Calu3 (cell line): ENCODE results near the gene LYPD3. TPM values are rescaled to one million over a fixed set of nuclear protein-coding genes. Genes with fewer than 3 reads are reported as not detected.

ENCODE experiments used
- BruUV-seq: library from RNA; stranded (reverse); fragments of 400-500 nt; replicated peaks from 2 replicates; lab custom pipeline; 2021; lab: Mats Ljungman, UMichigan
- CTCF ChIA-PET: fragments of 300-600 bp; sonication (Branson Sonifier 250); formaldehyde crosslinking; loops from one replicate; lab custom pipeline; 2022; ENCODE audit warnings: antibody characterized with exemption; lab: Charles Lee
- DNase-seq: peaks from one replicate; pipeline ENCODE4 v3.0.0; 2022
- H3K27ac Mint-ChIP-seq: one replicate; pipeline ENCODE4 v1.8.0; 2022; ENCODE audit warnings: mixed read lengths; ENCODE audit not compliant: unreplicated experiment
- H3K27me3 Mint-ChIP-seq: one replicate; pipeline ENCODE4 v1.8.0; 2022; ENCODE audit warnings: mixed read lengths; ENCODE audit not compliant: unreplicated experiment
- H3K36me3 Mint-ChIP-seq: one replicate; pipeline ENCODE4 v1.8.0; 2022; ENCODE audit warnings: mild to moderate bottlenecking, moderate library complexity, mixed read lengths; ENCODE audit not compliant: insufficient read depth, unreplicated experiment
- H3K4me1 Mint-ChIP-seq: one replicate; pipeline ENCODE4 v1.8.0; 2022; ENCODE audit warnings: mild to moderate bottlenecking, low read depth, mixed read lengths; ENCODE audit not compliant: unreplicated experiment
- H3K4me3 Mint-ChIP-seq: one replicate; pipeline ENCODE4 v1.8.0; 2022; ENCODE audit warnings: mild to moderate bottlenecking, low read depth, moderate library complexity, mixed read lengths; ENCODE audit not compliant: unreplicated experiment
- H3K9me3 Mint-ChIP-seq: one replicate; pipeline ENCODE4 v1.8.0; 2022; ENCODE audit warnings: low read depth, mixed read lengths; ENCODE audit not compliant: unreplicated experiment
- intact Hi-C: fragments of 100-400 bp; cut with micrococcal nuclease; formaldehyde crosslinking; loops from one replicate; pipeline ENCODE4 v1.10.0; 2022; ENCODE audit not compliant: unreplicated experiment
- total RNA-seq: library from RNA; stranded (reverse); gene quantifications from 2 replicates; pipeline ENCODE4 v1.2.3, GENCODE V29; 2022
- TF ChIP-seq, protein P1 (sequence below): fragments of 200-600 bp; IDR thresholded peaks from one replicate; pipeline ENCODE4 v1.8.0; 2022; ENCODE audit warnings: antibody characterized with exemption; ENCODE audit not compliant: unreplicated experiment

Gene LYPD3
- total RNA-seq, 1 experiment from 2014 or later: 6.6 TPM

- peaks cover 22% of the 10 kb centered on the region for H3K4me1 Mint-ChIP-seq
- H3K27ac Mint-ChIP-seq: no peak overlapping the region
- TF ChIP-seq, protein P1, sequence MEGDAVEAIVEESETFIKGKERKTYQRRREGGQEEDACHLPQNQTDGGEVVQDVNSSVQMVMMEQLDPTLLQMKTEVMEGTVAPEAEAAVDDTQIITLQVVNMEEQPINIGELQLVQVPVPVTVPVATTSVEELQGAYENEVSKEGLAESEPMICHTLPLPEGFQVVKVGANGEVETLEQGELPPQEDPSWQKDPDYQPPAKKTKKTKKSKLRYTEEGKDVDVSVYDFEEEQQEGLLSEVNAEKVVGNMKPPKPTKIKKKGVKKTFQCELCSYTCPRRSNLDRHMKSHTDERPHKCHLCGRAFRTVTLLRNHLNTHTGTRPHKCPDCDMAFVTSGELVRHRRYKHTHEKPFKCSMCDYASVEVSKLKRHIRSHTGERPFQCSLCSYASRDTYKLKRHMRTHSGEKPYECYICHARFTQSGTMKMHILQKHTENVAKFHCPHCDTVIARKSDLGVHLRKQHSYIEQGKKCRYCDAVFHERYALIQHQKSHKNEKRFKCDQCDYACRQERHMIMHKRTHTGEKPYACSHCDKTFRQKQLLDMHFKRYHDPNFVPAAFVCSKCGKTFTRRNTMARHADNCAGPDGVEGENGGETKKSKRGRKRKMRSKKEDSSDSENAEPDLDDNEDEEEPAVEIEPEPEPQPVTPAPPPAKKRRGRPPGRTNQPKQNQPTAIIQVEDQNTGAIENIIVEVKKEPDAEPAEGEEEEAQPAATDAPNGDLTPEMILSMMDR: no peak
- DNase-seq: no peak
- no peaks in the 10 kb centered on the region for H3K27me3 Mint-ChIP-seq
- no peak overlapping the region for H3K4me3 Mint-ChIP-seq
- peaks cover 26% of the 10 kb centered on the region for H3K36me3 Mint-ChIP-seq
- BruUV-seq: no TSS peak
- no peaks in the 10 kb centered on the region for H3K9me3 Mint-ChIP-seq
- CTCF ChIA-PET: no interaction called here
- intact Hi-C loops: no loop called here
Observed at GRCh38 chr19:43479226-43479625, 13.8 kb upstream of the LYPD3 start.

DNA sequence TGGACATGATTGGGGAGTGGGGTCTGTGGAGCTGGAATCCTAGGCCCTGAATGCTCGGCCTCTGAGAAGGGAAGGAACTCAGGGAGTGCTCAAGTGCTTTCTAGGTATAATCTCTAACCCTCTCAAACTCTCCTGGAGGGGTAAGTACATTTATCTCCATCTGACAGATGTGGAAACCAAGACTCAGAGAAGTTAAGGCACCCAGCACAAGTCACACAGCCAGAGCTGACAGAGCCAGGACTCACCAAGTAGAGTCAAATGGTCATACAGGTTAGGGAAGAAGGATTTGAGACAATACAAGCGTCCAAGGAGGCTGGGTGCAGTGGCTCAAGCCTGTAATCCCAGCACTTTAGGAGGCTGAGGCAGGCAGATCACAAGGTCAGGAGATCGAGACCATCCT is 12.9 kb upstream of the LYPD3 start:
- CTCF ChIA-PET: no interaction called here
- peaks cover 35% of the 10 kb centered on the region for H3K36me3 Mint-ChIP-seq
- H3K4me3 Mint-ChIP-seq: no peak overlapping the region
- peaks cover 28% of the 10 kb centered on the region for H3K4me1 Mint-ChIP-seq
- no peaks in the 10 kb centered on the region for H3K27me3 Mint-ChIP-seq
- BruUV-seq: no TSS peak
- H3K27ac Mint-ChIP-seq: no peak overlapping the region
- TF ChIP-seq, protein P1: no peak
- DNase-seq: no peak
- intact Hi-C loops: no loop called here
- H3K9me3 Mint-ChIP-seq: no peaks in the 10 kb centered on the region

DNA sequence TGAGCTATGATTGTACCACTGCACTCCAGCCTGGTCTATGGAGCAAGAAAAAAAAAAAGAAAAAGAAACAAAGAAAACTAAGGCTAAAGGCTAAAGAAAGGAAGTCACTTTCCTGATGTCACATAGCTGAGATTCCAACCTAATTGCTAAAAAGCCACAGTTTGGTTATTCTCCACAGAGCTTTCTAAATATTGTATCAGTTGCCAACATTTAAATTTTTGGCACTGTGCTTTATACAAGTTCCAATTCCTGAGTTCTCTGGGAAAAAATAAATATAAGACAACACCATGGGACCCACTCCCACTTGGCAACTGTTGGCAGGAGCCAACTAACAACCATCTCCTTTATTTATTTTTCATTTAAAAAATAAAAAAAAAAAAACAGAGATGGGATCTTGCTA is 11.2 kb upstream of the LYPD3 start:
- no peak overlapping the region for H3K4me3 Mint-ChIP-seq
- TF ChIP-seq, protein P1: no peak
- no peaks in the 10 kb centered on the region for H3K9me3 Mint-ChIP-seq
- CTCF ChIA-PET: interaction anchor here (0.8 to 1.0 kb wide), 2 partner anchors 13 to 30 kb away, joined by 3 read pairs; no protein-coding TSS in a partner anchor
- no peak for DNase-seq
- peaks cover 28% of the 10 kb centered on the region for H3K4me1 Mint-ChIP-seq
- no peaks in the 10 kb centered on the region for H3K27me3 Mint-ChIP-seq
- intact Hi-C loops: no loop called here
- peaks cover 35% of the 10 kb centered on the region for H3K36me3 Mint-ChIP-seq
- H3K27ac Mint-ChIP-seq: no peak overlapping the region
- BruUV-seq: no TSS peak

DNA sequence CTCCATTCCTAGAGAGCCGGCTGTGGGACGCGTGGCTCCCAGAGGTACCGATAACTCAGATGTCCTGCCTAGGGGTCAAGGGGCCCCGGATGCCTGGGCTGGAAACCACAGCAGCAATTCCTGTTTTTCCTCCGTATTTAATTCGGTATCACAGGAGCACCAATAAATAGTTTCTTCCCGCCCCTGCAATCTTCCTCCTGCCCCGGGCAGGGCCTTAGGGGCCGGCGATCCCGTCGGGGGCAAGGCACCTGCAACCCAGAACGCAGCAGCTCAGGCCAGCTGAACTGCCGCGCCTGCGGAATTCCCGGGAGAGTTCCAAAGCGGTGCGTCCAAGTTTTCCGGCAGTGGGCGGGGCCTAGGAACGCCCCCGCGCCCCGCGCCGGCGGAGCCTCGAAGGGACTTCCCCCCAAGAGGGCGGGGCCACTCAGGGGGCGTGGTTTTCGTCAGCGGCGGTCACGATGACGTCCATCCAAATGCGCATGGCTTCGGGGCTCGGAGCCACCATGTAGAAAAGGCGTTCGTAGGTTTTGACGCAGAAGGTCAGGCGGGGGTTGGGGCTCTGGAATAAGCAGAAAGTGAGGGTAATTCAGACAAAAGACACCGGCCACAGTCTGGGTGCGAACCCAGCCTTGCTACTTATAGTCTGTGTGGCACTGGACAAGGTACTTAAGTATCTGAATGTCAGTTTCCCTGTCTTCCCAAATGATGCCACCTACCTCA is 9.7 kb upstream of the LYPD3 start:
- CTCF ChIA-PET: no interaction called here
- peak overlapping the region; percentile 86 for H3K4me3 Mint-ChIP-seq
- TF ChIP-seq, protein P1: no peak

More for the DNA sequence above, 9.7 kb upstream of the LYPD3 start:
- intact Hi-C loops: no loop called here
- peak; percentile 99 for DNase-seq
- Mint-ChIP-seq H3K4me1 (peaks cover 28% of the 10 kb centered on the region), H3K36me3 (peaks cover 35% of the 10 kb centered on the region), H3K27me3 (no peaks in the 10 kb centered on the region), H3K9me3 (no peaks in the 10 kb centered on the region), H3K27ac (peak overlapping the region; percentile 94)
- no TSS peak for BruUV-seq
